ENCODE results near the gene DNAJC30.

The DNAJC30 gene

GRCh38 chr7:73650524-73650923 lies 32.7 kb downstream of the DNAJC30 start:
- DNase-seq (ENCODE audit: low read depth in 1 of 2, low spot score in 1 of 2): no peak

GRCh38 chr7:73649576-73649975 lies 33.7 kb downstream of the DNAJC30 start:
- DNase-seq (ENCODE audit: low read depth in 1 of 2, low spot score in 1 of 2): no peak

- no peak for DNase-seq (ENCODE audit: low read depth in 1 of 2, low spot score in 1 of 2)
Observed at GRCh38 chr7:73648593-73649332, 34.5 kb downstream of the DNAJC30 start.

GRCh38 chr7:73647725-73648592 lies 35.3 kb downstream of the DNAJC30 start:
- DNase-seq (ENCODE audit: low read depth in 1 of 2, low spot score in 1 of 2): no peak

- DNase-seq (ENCODE audit: low read depth in 1 of 2, low spot score in 1 of 2): no peak
Observed at GRCh38 chr7:73646785-73647724, 36.2 kb downstream of the DNAJC30 start.

GRCh38 chr7:73645643-73646174 lies 37.5 kb downstream of the DNAJC30 start:
- no peak for DNase-seq (ENCODE audit: low read depth in 1 of 2, low spot score in 1 of 2)

- DNase-seq (ENCODE audit: low read depth in 1 of 2, low spot score in 1 of 2): no peak
Observed at GRCh38 chr7:73644688-73645286, 38.5 kb downstream of the DNAJC30 start.

GRCh38 chr7:73642834-73643233 lies 40.4 kb downstream of the DNAJC30 start:
- DNase-seq (ENCODE audit: low read depth in 1 of 2, low spot score in 1 of 2): no peak

GRCh38 chr7:73638911-73639310 lies 44.3 kb downstream of the DNAJC30 start:
- DNase-seq (ENCODE audit: low read depth in 1 of 2, low spot score in 1 of 2): no peak

- DNase-seq (ENCODE audit: low read depth in 1 of 2, low spot score in 1 of 2): no peak
Observed at GRCh38 chr7:73635428-73636200, 47.6 kb downstream of the DNAJC30 start.

- DNase-seq (ENCODE audit: low read depth in 1 of 2, low spot score in 1 of 2): no peak
Observed at GRCh38 chr7:73633844-73634243, 49.4 kb downstream of the DNAJC30 start.

GRCh38 chr7:73633323-73633722 lies 49.9 kb downstream of the DNAJC30 start:
- no peak for DNase-seq (ENCODE audit: low read depth in 1 of 2, low spot score in 1 of 2)

- DNase-seq (ENCODE audit: low read depth in 1 of 2, low spot score in 1 of 2): no peak
Observed at GRCh38 chr7:73631558-73631957, 51.7 kb downstream of the DNAJC30 start.

All from activated T-helper 1 cell treated with anti-CD3 and anti-CD28 coated beads, Interleukin-2, amount 50 U/mL, for 16 hours (primary cell).